Activated B cell treated with CpG ODN at 0.5 μM for 24 hours (primary cell): ENCODE measurements around the gene ZNF316. TPM values are rescaled to one million over a fixed set of nuclear protein-coding genes. Genes with fewer than 3 reads are reported as not detected.
A peak's percentile ranks its signal among the peaks of the same experiment; 100 is the strongest.

Source experiments
- ATAC-seq: fragments of 200-7000 bp; cut with Tn5 transposase; one replicate; pipeline ENCODE4 v1.10.0; 2021; ENCODE audit warnings: low read depth, mild to moderate bottlenecking, moderate library complexity
- CTCF ChIA-PET: fragments of 350-600 bp; sonication (Branson Sonifier 250); formaldehyde crosslinking; loops from one replicate; lab custom pipeline; 2021; ENCODE audit warnings: antibody characterized with exemption; lab: Charles Lee
- POLR2A ChIA-PET: fragments of 350-600 bp; sonication (Branson Sonifier 250); formaldehyde crosslinking; loops from one replicate; lab custom pipeline; 2021; ENCODE audit warnings: antibody characterized with exemption; lab: Charles Lee
- DNase-seq: peaks from one replicate; pipeline ENCODE4 v3.0.0; 2022
- H3K27ac Mint-ChIP-seq: one replicate; pipeline ENCODE4 v1.8.0; 2020; ENCODE audit warnings: mixed read lengths
- H3K27me3 Mint-ChIP-seq: one replicate; pipeline ENCODE4 v1.8.0; 2021; ENCODE audit warnings: mixed read lengths
- H3K36me3 Mint-ChIP-seq: one replicate; pipeline ENCODE4 v1.8.0; 2021; ENCODE audit warnings: low read depth, mixed read lengths
- H3K4me1 Mint-ChIP-seq: one replicate; pipeline ENCODE4 v1.8.0; 2021; ENCODE audit warnings: mixed read lengths
- H3K4me3 Mint-ChIP-seq: one replicate; pipeline ENCODE4 v1.8.0; 2020; ENCODE audit warnings: mild to moderate bottlenecking, mixed read lengths
- H3K9me3 Mint-ChIP-seq: one replicate; pipeline ENCODE4 v1.8.0; 2020; ENCODE audit warnings: mixed read lengths
- CTCF ChIP-seq: fragments of 200-600 bp; IDR thresholded peaks from one replicate; pipeline ENCODE4 v1.8.0; 2022; ENCODE audit warnings: antibody characterized with exemption, mild to moderate bottlenecking
- intact Hi-C: fragments of 100-400 bp; cut with micrococcal nuclease; formaldehyde crosslinking; loops from one replicate; pipeline ENCODE4 v1.15.1; 2024
- total RNA-seq: library from RNA; stranded (reverse); gene quantifications from 2 replicates; pipeline ENCODE4 v1.2.3, GENCODE V29; 2022

ZNF316 gene
- total RNA-seq, 1 donor from 2014 or later: 43.8 TPM

GRCh38 chr7:6615723-6616555, 21.2 kb upstream of the ZNF316 start:
- intact Hi-C loops: loop anchor here (2.0 kb wide), 1 partner anchor 21 kb away; the partner anchor contains the start of gene ZNF316
- H3K36me3 Mint-ChIP-seq: peaks cover under 1% of the 10 kb centered on the region
- H3K4me3 Mint-ChIP-seq: peak overlapping the region; percentile 64
- H3K9me3 Mint-ChIP-seq: no peaks in the 10 kb centered on the region
- no peak for DNase-seq
- TF ChIP-seq CTCF: no peak
- ATAC-seq: peak; percentile 23
- peaks cover 3% of the 10 kb centered on the region for H3K27me3 Mint-ChIP-seq
- POLR2A ChIA-PET: interaction anchor here (1.1 kb wide), 1 partner anchor 21 kb away, joined by 6 read pairs; the partner anchor contains the start of gene ZNF316
- CTCF ChIA-PET: no interaction called here
- peaks cover 22% of the 10 kb centered on the region for H3K4me1 Mint-ChIP-seq
- H3K27ac Mint-ChIP-seq: no peak overlapping the region

- Mint-ChIP-seq H3K4me1 (peaks cover 31% of the 10 kb centered on the region), H3K4me3 (peak overlapping the region; percentile 67), H3K27ac (no peak overlapping the region), H3K9me3 (no peaks in the 10 kb centered on the region), H3K36me3 (peaks cover 6% of the 10 kb centered on the region), H3K27me3 (peaks cover 3% of the 10 kb centered on the region)
- CTCF ChIA-PET: no interaction called here
- POLR2A ChIA-PET: interaction anchor here (1.1 kb wide), 1 partner anchor 20 kb away, joined by 6 read pairs; the partner anchor contains the start of gene ZNF316
- no peak for TF ChIP-seq CTCF
- intact Hi-C loops: loop anchor here (2.0 kb wide), 1 partner anchor 20 kb away; the partner anchor contains the start of gene ZNF316
- ATAC-seq: no peak
- DNase-seq: no peak
Measured at GRCh38 chr7:6616854-6617643, 20.1 kb upstream of the ZNF316 start.

- H3K4me3 Mint-ChIP-seq: no peak overlapping the region
- no peak overlapping the region for H3K27ac Mint-ChIP-seq
- DNase-seq: no peak
Measured at GRCh38 chr7:6618621-6619020, 18.5 kb upstream of the ZNF316 start.

GRCh38 chr7:6619961-6620360, 17.2 kb upstream of the ZNF316 start:
- CTCF ChIA-PET: no interaction called here
- ATAC-seq (no peak), DNase-seq (no peak)
- POLR2A ChIA-PET: interaction anchor here (1.0 kb wide), 1 partner anchor 17 kb away, joined by 3 read pairs; the partner anchor contains the start of gene ZNF316
- TF ChIP-seq CTCF: no peak
- no peaks in the 10 kb centered on the region for H3K9me3 Mint-ChIP-seq
- H3K27ac Mint-ChIP-seq: no peak overlapping the region
- no peak overlapping the region for H3K4me3 Mint-ChIP-seq
- peaks cover 41% of the 10 kb centered on the region for H3K4me1 Mint-ChIP-seq
- H3K36me3 Mint-ChIP-seq: peaks cover 10% of the 10 kb centered on the region
- H3K27me3 Mint-ChIP-seq: no peaks in the 10 kb centered on the region
- intact Hi-C loops: no loop called here

More at GRCh38 chr7:6618621-6619020, 18.5 kb upstream of the ZNF316 start:
- TF ChIP-seq CTCF: no peak
- peaks cover 10% of the 10 kb centered on the region for H3K36me3 Mint-ChIP-seq
- no peaks in the 10 kb centered on the region for H3K9me3 Mint-ChIP-seq
- intact Hi-C loops: no loop called here
- POLR2A ChIA-PET: no interaction called here
- H3K27me3 Mint-ChIP-seq: peaks cover 3% of the 10 kb centered on the region
- CTCF ChIA-PET: no interaction called here
- ATAC-seq: no peak
- H3K4me1 Mint-ChIP-seq: peaks cover 35% of the 10 kb centered on the region
